ENCODE data around the gene CBR1.
"Not testable (repeated sequence)": the region's sequence is repeated elsewhere in the genome, so short reads cannot be mapped to it uniquely, and the experiment has no call there.

The CBR1 gene

GRCh38 chr21:36079671-36080070 lies 9.8 kb downstream of the CBR1 start:
- DNase-seq (ENCODE audit: low read depth), result no peak

GRCh38 chr21:36080386-36080785 lies 10.6 kb downstream of the CBR1 start:
- no peak for DNase-seq (ENCODE audit: low read depth)

GRCh38 chr21:36082237-36082664 lies 12.4 kb downstream of the CBR1 start:
- DNase-seq (ENCODE audit: low read depth), result no peak

GRCh38 chr21:36087362-36088138 lies 17.7 kb downstream of the CBR1 start:
- DNase-seq (ENCODE audit: low read depth), result no peak

- DNase-seq (ENCODE audit: low read depth), result no peak
These were observed 20.1 kb downstream of the CBR1 start for GRCh38 chr21:36089946-36090345.

GRCh38 chr21:36092681-36093080 lies 22.9 kb downstream of the CBR1 start:
- DNase-seq (ENCODE audit: low read depth), result no peak

GRCh38 chr21:36093512-36093911 lies 23.7 kb downstream of the CBR1 start:
- DNase-seq (ENCODE audit: low read depth), result no peak

GRCh38 chr21:36096398-36097290 lies 26.8 kb downstream of the CBR1 start:
- no peak for DNase-seq (ENCODE audit: low read depth)

GRCh38 chr21:36097427-36098181 lies 27.8 kb downstream of the CBR1 start:
- no peak for DNase-seq (ENCODE audit: low read depth)

GRCh38 chr21:36098182-36098532 lies 28.3 kb downstream of the CBR1 start:
- no peak for DNase-seq (ENCODE audit: low read depth)

GRCh38 chr21:36099000-36099399 lies 29.2 kb downstream of the CBR1 start:
- no peak for DNase-seq (ENCODE audit: low read depth)

- not testable (repeated sequence) for DNase-seq (ENCODE audit: low read depth)
These were observed 29.9 kb downstream of the CBR1 start for GRCh38 chr21:36099695-36100211.

GRCh38 chr21:36100971-36101641 lies 31.3 kb downstream of the CBR1 start:
- no peak for DNase-seq (ENCODE audit: low read depth)

- DNase-seq (ENCODE audit: low read depth), result no peak
These were observed 33.6 kb downstream of the CBR1 start for GRCh38 chr21:36103434-36103833.

GRCh38 chr21:36104317-36105300 lies 34.8 kb downstream of the CBR1 start:
- DNase-seq (ENCODE audit: low read depth), result no peak

GRCh38 chr21:36105327-36105842 lies 35.6 kb downstream of the CBR1 start:
- DNase-seq (ENCODE audit: low read depth), result no peak

GRCh38 chr21:36109868-36110267 lies 40.0 kb downstream of the CBR1 start:
- DNase-seq (ENCODE audit: low read depth), result no peak

GRCh38 chr21:36111238-36111637 lies 41.4 kb downstream of the CBR1 start:
- no peak for DNase-seq (ENCODE audit: low read depth)

GRCh38 chr21:36113647-36114428 lies 44.0 kb downstream of the CBR1 start:
- DNase-seq (ENCODE audit: low read depth), result no peak

Data from CMK (cell line).